GM19468 (cell line): ENCODE results near the gene ZFYVE28.
"Not testable (repeated sequence)": the region's sequence is repeated elsewhere in the genome, so short reads cannot be mapped to it uniquely, and the experiment has no call there.

Source experiments
- ATAC-seq: cut with Tn5 transposase; IDR thresholded peaks from one replicate; pipeline ENCODE4 v1.9.1; 2021; ENCODE audit warnings: mild to moderate bottlenecking, moderate library complexity, moderate number of reproducible peaks; ENCODE audit not compliant: unreplicated experiment; ENCODE audit errors: extremely low read depth

Gene ZFYVE28

GRCh38 chr4:2243681-2244380, 174.6 kb downstream of the ZFYVE28 start:
- ATAC-seq, result no peak

GRCh38 chr4:2241410-2242353, 176.8 kb downstream of the ZFYVE28 start, which contains the start of the genes HAUS3 and POLN:
Gene HAUS3 (minus strand): TSS chr4:2242121. CDS start chr4:2240946, 1,175 bp downstream.
Gene POLN (minus strand): TSS chr4:2242121. CDS start chr4:2229231, 12,890 bp downstream.
- ATAC-seq, result peak; percentile 69

- ATAC-seq, result no peak
Observed at GRCh38 chr4:2241003-2241402, 177.4 kb downstream of the ZFYVE28 start.

- ATAC-seq, result no peak
Observed at GRCh38 chr4:2236944-2237666, 181.3 kb downstream of the ZFYVE28 start.

GRCh38 chr4:2231082-2231481, 187.4 kb downstream of the ZFYVE28 start:
- ATAC-seq, result no peak

GRCh38 chr4:2226261-2226660, 192.2 kb downstream of the ZFYVE28 start:
- no peak for ATAC-seq

- no peak for ATAC-seq
Observed at GRCh38 chr4:2222838-2223237, 195.6 kb downstream of the ZFYVE28 start.

- not testable (repeated sequence) for ATAC-seq
Observed at GRCh38 chr4:2221378-2221777, 197.1 kb downstream of the ZFYVE28 start.

GRCh38 chr4:2220016-2220630, 198.3 kb downstream of the ZFYVE28 start:
- ATAC-seq, result no peak
